Mucosa of stomach (tissue), 1 donor: ENCODE data around the gene GLI3.
"Not testable (repeated sequence)": the region's sequence is repeated elsewhere in the genome, so short reads cannot be mapped to it uniquely, and the experiment has no call there.

ENCODE experiments used
- H3K27me3 ChIP-seq: one replicate; pipeline ENCODE4 v1.7.0; 2013; ENCODE audit warnings: mild to moderate bottlenecking, low read length; ENCODE audit not compliant: control insufficient read depth, insufficient read depth
- H3K36me3 ChIP-seq: one replicate; pipeline ENCODE4 v1.7.0; 2013; ENCODE audit warnings: low read length; ENCODE audit not compliant: control insufficient read depth, insufficient read depth
- H3K4me1 ChIP-seq: one replicate; pipeline ENCODE4 v1.7.0; 2013; ENCODE audit warnings: mild to moderate bottlenecking, low read length; ENCODE audit not compliant: control insufficient read depth, insufficient read depth
- H3K4me3 ChIP-seq: one replicate; pipeline ENCODE4 v1.7.0; 2013; ENCODE audit warnings: low read length
- H3K9ac ChIP-seq: one replicate; pipeline ENCODE4 v1.7.0; 2013; ENCODE audit warnings: mild to moderate bottlenecking, low read length, moderate library complexity
- H3K9me3 ChIP-seq: one replicate; pipeline ENCODE4 v1.7.0; 2013; ENCODE audit warnings: mild to moderate bottlenecking, low read length, moderate library complexity; ENCODE audit not compliant: control insufficient read depth
- donor health status: Pancreatic carcinoma.

Gene GLI3

DNA sequence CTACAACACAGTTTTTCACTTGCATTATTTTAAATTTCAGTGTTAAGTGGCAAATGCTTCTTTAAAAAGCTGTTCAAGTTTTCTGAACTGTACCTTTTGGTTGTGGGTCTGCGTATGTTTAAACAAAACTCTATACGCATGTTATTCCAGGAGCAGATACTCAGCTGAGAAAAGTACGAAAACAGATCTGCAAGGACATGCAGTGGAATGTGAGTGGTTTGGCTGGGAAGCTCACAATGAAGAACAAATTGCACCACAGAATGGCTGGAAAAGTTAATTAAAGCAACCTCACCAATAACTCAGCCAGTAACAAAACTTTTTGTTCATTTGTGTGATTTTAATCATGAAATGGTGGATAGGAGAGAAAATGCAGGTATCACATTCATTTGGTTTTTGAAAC lies 17.6 kb downstream of the GLI3 start:
- Histone ChIP-seq H3K27me3 (no peaks in the 10 kb centered on the region), H3K9ac (no peak overlapping the region), H3K4me1 (no peaks in the 10 kb centered on the region), H3K36me3 (no peaks in the 10 kb centered on the region), H3K4me3 (no peak overlapping the region), H3K9me3 (no peaks in the 10 kb centered on the region)

DNA sequence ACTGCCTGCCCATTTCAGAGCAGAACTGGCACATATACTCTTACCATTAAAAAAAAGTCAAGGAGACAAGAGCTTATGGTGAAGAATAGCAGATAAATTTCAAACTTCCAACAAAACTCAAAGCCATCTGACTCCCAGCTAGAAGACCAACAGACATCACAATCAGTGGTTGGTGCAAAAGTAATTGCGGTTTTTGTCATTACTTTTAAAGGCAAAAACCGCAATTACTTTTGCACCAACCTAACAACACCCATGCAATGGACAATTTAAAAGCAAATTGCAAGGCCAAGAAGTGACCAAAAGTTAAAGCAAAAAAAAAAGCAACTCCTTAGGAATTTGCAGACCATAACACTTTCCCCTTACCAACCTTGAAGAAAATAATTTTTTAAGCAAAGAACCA lies 18.8 kb downstream of the GLI3 start:
- Histone ChIP-seq H3K27me3 (no peaks in the 10 kb centered on the region), H3K4me1 (no peaks in the 10 kb centered on the region), H3K9ac (no peak overlapping the region), H3K9me3 (no peaks in the 10 kb centered on the region), H3K36me3 (no peaks in the 10 kb centered on the region), H3K4me3 (no peak overlapping the region)

DNA sequence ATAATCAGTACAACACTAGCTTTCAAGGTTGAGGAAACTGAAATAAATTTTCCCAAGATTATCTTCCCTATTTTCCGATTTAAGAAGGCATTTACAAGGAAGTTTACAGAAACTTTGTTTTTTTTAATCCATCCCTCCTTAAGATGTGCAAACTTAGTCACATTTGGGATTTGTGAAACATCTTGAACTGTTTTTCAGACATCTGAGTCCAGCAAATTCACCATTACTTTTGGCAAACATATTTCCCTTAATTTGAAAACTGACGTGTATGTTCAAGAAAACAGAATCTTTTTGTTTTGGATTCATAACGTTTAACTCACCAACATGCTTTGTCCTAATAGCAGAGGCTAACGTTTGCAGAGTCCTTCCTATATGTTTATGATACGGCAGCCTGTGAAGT lies 19.5 kb downstream of the GLI3 start:
- Histone ChIP-seq H3K4me3 (no peak overlapping the region), H3K27me3 (no peaks in the 10 kb centered on the region), H3K9me3 (no peaks in the 10 kb centered on the region), H3K4me1 (no peaks in the 10 kb centered on the region), H3K9ac (no peak overlapping the region), H3K36me3 (no peaks in the 10 kb centered on the region)

DNA sequence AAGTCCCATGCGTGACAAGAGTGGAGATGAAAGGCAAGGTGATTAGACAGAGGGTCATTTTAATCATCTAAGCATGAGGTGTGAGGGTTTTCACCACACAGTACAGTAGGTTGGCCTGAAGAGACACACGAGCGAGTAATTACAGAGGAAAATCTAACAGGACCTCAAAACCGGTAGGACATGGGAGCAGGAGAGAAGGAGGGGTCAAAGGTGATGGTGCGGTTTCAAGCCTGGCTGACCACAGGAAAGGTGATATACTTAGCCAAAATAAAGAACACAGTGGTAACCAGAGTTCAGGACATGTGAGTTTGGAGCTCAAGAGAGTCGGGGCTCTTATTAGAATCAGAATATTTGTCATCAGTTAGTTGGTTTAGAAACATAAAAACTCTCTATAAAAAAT lies 20.0 kb downstream of the GLI3 start:
- Histone ChIP-seq H3K9me3 (no peaks in the 10 kb centered on the region), H3K4me1 (no peaks in the 10 kb centered on the region), H3K4me3 (no peak overlapping the region)

DNA sequence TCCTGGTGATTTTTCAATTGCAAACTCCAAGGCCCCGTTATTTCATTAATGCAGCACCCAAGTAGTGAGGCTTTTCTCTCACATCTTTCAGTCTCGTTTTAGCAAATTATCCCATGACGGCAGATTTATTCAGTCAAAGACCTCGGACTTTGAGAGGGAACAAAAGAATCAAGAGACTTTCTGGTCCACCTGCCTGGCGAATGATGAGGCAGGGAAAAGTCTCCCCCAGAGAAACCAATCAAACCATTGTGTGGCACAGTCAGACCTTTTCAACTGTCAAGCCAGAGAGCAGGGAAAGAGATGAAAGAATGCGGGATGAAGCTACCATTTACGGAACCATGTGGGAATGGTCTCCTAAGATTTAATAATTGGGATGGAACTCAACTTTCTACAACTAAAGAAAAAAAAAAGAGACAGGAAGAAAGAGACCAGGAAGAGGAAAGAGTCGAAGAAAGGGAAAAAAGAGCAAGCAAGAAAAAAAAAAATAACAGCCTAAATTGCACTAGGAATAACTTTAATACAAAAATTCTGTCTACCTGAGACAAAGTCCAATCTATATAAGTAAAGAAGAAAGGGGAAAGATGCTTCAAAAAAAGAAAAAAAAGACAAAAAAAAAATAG lies 22.8 kb downstream of the GLI3 start:
- no peak overlapping the region for H3K9ac ChIP-seq
- no peaks in the 10 kb centered on the region for H3K4me1 ChIP-seq
- no peaks in the 10 kb centered on the region for H3K9me3 ChIP-seq
- H3K4me3 ChIP-seq = no peak overlapping the region
- no peaks in the 10 kb centered on the region for H3K36me3 ChIP-seq
- no peaks in the 10 kb centered on the region for H3K27me3 ChIP-seq

More for the DNA sequence above, 20.0 kb downstream of the GLI3 start:
- Histone ChIP-seq H3K36me3 (no peaks in the 10 kb centered on the region), H3K9ac (no peak overlapping the region), H3K27me3 (no peaks in the 10 kb centered on the region)

DNA sequence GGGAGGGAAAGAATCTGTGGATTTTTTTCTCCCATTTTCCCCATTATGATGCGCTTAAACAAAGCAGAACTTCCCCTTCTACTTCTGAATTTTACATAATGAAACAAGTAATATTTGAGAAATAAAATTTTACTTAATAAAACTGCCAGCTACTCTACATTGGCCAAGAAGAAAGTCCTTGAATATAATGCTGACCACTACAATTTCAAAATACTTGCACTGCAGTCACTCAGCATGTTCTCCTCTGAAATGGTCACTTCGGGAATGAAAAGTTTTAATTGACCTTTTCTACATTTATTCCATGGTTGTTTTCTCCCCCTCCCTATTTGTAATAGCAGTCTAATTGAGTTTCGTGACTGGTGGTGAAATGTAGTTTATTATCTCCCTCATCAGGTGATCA lies 23.9 kb downstream of the GLI3 start:
- Histone ChIP-seq H3K9me3 (no peaks in the 10 kb centered on the region), H3K4me3 (no peak overlapping the region), H3K36me3 (no peaks in the 10 kb centered on the region), H3K4me1 (no peaks in the 10 kb centered on the region), H3K9ac (no peak overlapping the region), H3K27me3 (no peaks in the 10 kb centered on the region)

DNA sequence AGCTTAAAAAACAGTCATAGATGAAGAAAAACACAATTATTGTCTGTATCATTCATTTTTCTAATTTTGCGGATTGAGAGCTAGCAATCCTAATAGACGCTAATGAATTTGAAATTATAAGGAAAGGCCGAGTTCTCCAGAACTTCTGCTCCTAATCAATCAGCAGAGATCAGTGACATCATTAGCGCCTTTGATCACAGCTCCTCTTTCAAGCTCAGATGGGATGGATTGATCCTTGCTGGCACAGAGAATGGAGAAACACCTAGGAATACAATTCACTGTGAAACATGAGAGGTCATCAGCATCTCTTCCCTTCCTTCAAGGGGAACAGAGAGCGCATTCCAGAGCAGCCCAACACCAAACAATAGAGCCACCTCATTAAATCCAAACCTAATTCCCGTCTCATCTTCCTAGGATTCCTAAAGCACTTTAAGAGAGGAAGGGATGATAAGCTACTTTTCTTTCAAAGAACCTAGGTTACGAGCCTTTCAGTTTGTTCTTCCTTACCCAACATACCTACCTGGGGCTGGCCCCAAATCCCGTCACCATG lies 24.4 kb downstream of the GLI3 start:
- Histone ChIP-seq H3K36me3 (no peaks in the 10 kb centered on the region), H3K9me3 (no peaks in the 10 kb centered on the region), H3K4me3 (no peak overlapping the region), H3K4me1 (no peaks in the 10 kb centered on the region), H3K9ac (no peak overlapping the region), H3K27me3 (no peaks in the 10 kb centered on the region)

DNA sequence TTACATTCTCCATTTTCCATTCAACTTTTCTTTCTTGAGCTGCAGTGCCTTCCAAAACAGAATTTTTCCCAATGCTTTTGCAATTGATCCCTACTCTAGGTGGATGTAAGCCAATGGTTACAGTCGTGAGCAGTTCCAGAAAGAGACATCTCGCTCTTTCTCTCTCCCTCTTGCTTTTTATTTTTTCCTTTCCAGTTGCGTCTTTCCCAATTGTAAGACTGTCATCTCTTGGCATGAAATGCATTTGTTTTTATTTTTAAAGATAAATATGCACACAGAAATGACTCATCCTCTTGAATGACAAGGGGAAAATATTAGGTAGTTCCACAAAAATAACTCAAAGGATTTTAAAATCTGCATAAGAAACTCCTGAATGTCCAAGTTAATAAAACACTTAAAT lies 25.1 kb downstream of the GLI3 start:
- Histone ChIP-seq H3K4me3 (no peak overlapping the region), H3K27me3 (no peaks in the 10 kb centered on the region), H3K9me3 (no peaks in the 10 kb centered on the region), H3K36me3 (no peaks in the 10 kb centered on the region), H3K9ac (no peak overlapping the region), H3K4me1 (no peaks in the 10 kb centered on the region)

DNA sequence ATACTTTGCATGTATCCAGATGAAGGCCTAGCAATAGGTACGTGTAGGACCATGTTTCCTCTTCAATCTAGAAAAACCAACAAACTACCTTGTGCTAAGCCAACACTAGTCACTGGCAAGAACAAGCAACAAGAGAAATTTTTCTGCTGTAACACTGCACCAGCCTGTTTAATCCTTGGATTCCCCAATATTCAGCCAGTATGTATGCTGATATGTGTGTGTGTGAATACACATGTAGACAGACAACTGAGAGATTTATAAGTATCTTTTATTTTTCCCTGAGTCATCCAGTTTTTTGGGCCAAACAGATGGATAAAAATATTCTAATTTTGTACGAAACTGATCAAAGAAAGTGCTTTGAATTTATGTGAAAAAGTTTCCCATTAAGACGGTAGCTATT lies 26.2 kb downstream of the GLI3 start:
- Histone ChIP-seq H3K9me3 (no peaks in the 10 kb centered on the region), H3K9ac (no peak overlapping the region), H3K4me1 (no peaks in the 10 kb centered on the region), H3K36me3 (no peaks in the 10 kb centered on the region), H3K27me3 (no peaks in the 10 kb centered on the region), H3K4me3 (no peak overlapping the region)

DNA sequence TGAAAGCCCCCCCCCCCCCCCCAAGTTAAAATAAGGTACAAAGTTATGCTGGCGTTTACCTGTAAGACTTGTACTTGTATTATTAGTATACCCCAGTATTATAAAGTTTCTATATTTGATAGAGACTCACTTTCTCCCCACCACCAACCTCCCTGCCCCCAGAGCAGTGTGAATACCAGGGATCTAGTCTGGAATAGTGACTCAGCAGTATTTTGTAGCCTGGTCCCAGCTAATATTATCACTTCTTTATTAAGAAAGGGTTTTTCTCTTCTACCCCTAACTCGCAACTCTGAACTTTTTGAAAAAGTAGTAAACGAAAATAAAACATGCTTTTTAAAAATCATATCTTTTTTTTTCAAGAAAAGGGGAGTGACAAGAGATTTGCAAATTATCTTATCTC lies 26.7 kb downstream of the GLI3 start:
- H3K27me3 ChIP-seq = no peaks in the 10 kb centered on the region
- no peak overlapping the region for H3K4me3 ChIP-seq
- H3K4me1 ChIP-seq = no peaks in the 10 kb centered on the region
- H3K9ac ChIP-seq = no peak overlapping the region
- H3K36me3 ChIP-seq = no peaks in the 10 kb centered on the region
- no peaks in the 10 kb centered on the region for H3K9me3 ChIP-seq

DNA sequence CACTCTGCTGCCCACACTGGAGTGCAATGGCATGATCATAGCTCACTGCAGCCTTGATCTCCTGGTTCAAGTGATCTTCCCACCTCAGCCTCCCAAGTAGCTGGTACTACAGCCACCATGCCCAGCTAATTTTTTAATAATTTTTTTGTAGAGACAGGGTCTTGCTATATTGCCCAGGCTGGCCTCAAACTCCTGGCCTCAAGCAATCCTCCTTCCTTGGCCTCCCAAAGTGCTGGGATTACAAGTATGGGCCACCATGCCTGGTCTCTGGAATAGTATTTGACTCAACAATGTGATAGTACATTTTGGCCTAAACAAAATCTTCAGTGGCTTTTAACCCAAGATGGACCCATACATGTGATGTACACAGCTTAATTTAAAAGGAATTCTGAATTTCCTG lies 27.9 kb downstream of the GLI3 start:
- H3K36me3 ChIP-seq, H3K9ac ChIP-seq, H3K4me1 ChIP-seq, H3K27me3 ChIP-seq, H3K9me3 ChIP-seq, H3K4me3 ChIP-seq: not testable (repeated sequence)

DNA sequence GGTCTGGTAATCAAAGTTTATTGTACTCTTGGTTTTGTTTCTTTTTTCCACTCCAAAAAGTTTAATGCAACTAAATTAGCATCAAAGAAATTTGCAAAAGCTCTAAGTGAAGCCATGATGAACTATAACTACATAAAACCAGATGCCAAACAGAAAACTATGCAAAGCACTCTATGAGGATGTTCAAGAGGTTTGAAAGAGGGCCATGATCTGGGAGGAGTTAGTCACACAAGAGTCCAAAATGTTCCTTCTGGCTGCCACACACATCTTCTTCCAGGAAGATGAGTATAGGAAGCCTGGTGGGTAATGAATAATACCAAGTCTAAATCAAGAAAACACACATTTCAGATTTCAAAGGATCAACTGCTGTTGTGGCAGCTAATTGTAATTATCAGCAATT lies 28.4 kb downstream of the GLI3 start:
- H3K4me3 ChIP-seq = no peak overlapping the region
- no peaks in the 10 kb centered on the region for H3K4me1 ChIP-seq
- no peak overlapping the region for H3K9ac ChIP-seq
- no peaks in the 10 kb centered on the region for H3K27me3 ChIP-seq
- no peaks in the 10 kb centered on the region for H3K9me3 ChIP-seq
- H3K36me3 ChIP-seq = no peaks in the 10 kb centered on the region

DNA sequence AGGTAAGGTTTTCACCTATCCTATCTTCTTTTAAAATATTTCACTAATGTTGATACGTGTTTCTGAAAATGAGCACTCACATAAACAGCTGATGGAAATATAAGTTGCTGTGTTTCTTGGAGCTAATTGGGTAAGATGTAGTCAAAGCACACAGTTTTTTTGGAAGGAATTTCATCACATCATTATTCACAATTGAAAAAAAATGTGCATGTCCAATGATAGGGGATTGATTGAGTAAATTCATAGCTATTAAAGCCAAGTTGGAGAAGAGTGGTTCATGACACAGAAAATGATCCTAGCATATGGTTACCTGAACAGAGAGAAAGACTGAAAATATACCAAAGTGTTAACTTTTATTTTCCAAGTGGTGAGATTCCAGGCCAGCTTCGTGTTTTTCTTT lies 29.6 kb downstream of the GLI3 start:
- no peaks in the 10 kb centered on the region for H3K4me1 ChIP-seq
- H3K4me3 ChIP-seq = no peak overlapping the region
- no peaks in the 10 kb centered on the region for H3K36me3 ChIP-seq
- no peaks in the 10 kb centered on the region for H3K9me3 ChIP-seq
- no peaks in the 10 kb centered on the region for H3K27me3 ChIP-seq
- no peak overlapping the region for H3K9ac ChIP-seq
